A673 (cell line): Measurements from ENCODE around the gene TMEM107. TPM values are rescaled to one million over a fixed set of nuclear protein-coding genes. Genes with fewer than 3 reads are reported as not detected.

ENCODE experiments used
- BruUV-seq: library from RNA; stranded (reverse); fragments of 400-500 nt; replicated peaks from 2 replicates; lab custom pipeline; 2021; lab: Mats Ljungman, UMichigan
- CTCF ChIA-PET: fragments of 300-600 bp; sonication (Branson Sonifier 250); formaldehyde crosslinking; loops from one replicate; lab custom pipeline; 2022; ENCODE audit warnings: antibody characterized with exemption; lab: Charles Lee
- POLR2A ChIA-PET: fragments of 300-600 bp; sonication (Branson Sonifier 250); formaldehyde crosslinking; loops from one replicate; lab custom pipeline; 2022; ENCODE audit warnings: antibody characterized with exemption; ENCODE audit not compliant: low non-redundant PET; lab: Charles Lee
- DNase-seq: peaks from one replicate; pipeline ENCODE4 v3.0.0-alpha.2; 2015; ENCODE audit warnings: low spot score
- H3K27ac ChIP-seq: fragments of 200-600 bp; sonication (generic); 2 replicates; pipeline ENCODE4 v1.5.1; 2016; ENCODE audit warnings: mixed run types, low read depth, mild to moderate bottlenecking, mixed read lengths, antibody characterized with exemption, low read length; ENCODE audit not compliant: poor library complexity, severe bottlenecking
- H3K27me3 ChIP-seq: fragments of 200-600 bp; sonication (generic); replicated peaks from 2 replicates; pipeline ENCODE4 v1.6.1; 2017; ENCODE audit warnings: mixed run types, low read depth, mild to moderate bottlenecking, mixed read lengths, antibody characterized with exemption, low read length; ENCODE audit not compliant: insufficient read depth, poor library complexity
- H3K36me3 ChIP-seq: fragments of 200-600 bp; sonication (generic); 2 replicates; pipeline ENCODE4 v1.6.1; 2016; ENCODE audit warnings: mixed run types, mild to moderate bottlenecking, mixed read lengths, antibody characterized with exemption, low read length; ENCODE audit not compliant: insufficient read depth, poor library complexity, severe bottlenecking
- H3K4me1 ChIP-seq: fragments of 200-600 bp; sonication (generic); 2 replicates; pipeline ENCODE4 v1.6.1; 2017; ENCODE audit warnings: mixed run types, mild to moderate bottlenecking, mixed read lengths, antibody characterized with exemption, low read length; ENCODE audit not compliant: insufficient read depth, poor library complexity, severe bottlenecking
- H3K4me3 ChIP-seq: fragments of 200-600 bp; sonication (generic); 2 replicates; pipeline ENCODE4 v1.5.1; 2016; ENCODE audit warnings: low read depth, mixed run types, mild to moderate bottlenecking, mixed read lengths, low read length; ENCODE audit not compliant: poor library complexity, severe bottlenecking
- H3K9me3 ChIP-seq: fragments of 200-600 bp; sonication (generic); 2 replicates; pipeline ENCODE4 v1.6.1; 2016; ENCODE audit warnings: mixed run types, low read depth, mild to moderate bottlenecking, mixed read lengths, antibody characterized with exemption, low read length; ENCODE audit not compliant: poor library complexity, severe bottlenecking
- CTCF ChIP-seq: fragments of 300-800, 200-600 bp; sonication (generic); conservative IDR thresholded peaks from 2 replicates; pipeline ENCODE4 v1.5.1; 2017; ENCODE audit warnings: low read depth, mild to moderate bottlenecking, antibody characterized with exemption, low read length, moderate library complexity, mixed read lengths
- EZH2 ChIP-seq: fragments of 200-600 bp; sonication (generic); IDR thresholded peaks from 2 replicates; pipeline ENCODE4 v1.6.1; 2017; ENCODE audit warnings: borderline replicate concordance, low read depth, mild to moderate bottlenecking, mixed read lengths, antibody characterized with exemption, low read length; ENCODE audit not compliant: poor library complexity, severe bottlenecking
- intact Hi-C: fragments of 100-400 bp; cut with micrococcal nuclease; formaldehyde crosslinking; loops from one replicate; pipeline ENCODE4 v1.10.0; 2022; ENCODE audit not compliant: unreplicated experiment
- total RNA-seq: library from RNA; stranded (reverse); gene quantifications from 2 replicates; pipeline ENCODE4 v1.2.3, GENCODE V29; 2021

Gene TMEM107
- total RNA-seq, 1 experiment from 2014 or later: 19.4 TPM

GRCh38 chr17:8206536-8206935, 30.4 kb upstream of the TMEM107 start:
- POLR2A ChIA-PET: interaction anchor here (0.7 kb wide), 1 partner anchor 113 kb away, joined by 7 read pairs; no protein-coding TSS in a partner anchor

DNA sequence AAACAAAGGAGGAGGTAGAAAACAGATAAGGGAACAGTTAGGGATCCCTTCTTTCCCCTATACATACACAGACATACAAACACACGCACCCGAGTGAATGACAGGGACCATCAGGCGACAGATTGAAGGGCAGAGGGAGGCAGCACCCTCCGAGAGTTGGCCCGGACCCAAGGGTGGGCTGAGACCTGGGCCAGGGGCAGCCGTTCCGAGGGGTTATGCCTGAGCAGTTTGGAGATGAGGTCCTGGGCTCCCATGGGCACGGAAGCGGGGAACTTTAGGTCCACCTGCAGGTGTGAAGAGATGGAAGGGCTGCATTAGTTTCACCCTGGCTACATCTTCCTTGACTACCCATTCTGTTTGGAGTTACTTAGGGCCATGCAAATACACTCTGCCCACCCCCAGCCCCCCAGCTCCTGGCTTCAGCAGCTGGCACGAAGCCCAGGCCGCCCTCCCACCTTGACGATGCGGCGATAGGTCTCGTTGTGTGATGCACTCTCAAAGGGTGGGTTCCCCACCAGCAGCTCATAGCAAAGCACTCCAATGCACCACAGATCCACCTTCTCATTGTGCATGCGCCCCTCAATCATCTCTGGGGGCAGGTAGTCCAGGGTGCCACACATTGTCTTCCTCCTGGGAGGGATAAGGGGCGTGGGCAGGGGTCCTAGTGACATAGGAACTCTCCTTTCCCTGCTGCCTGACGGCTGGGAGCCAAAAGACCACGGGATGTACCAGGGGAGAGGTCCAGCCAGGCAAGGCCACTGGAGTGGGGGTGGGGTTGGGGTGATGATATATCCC, 28.8 kb upstream of the TMEM107 start:
- Histone ChIP-seq H3K27me3 (no peaks in the 10 kb centered on the region), H3K36me3 (peaks cover 48% of the 10 kb centered on the region), H3K9me3 (no peaks in the 10 kb centered on the region), H3K4me1 (peaks cover 11% of the 10 kb centered on the region), H3K4me3 (no peak overlapping the region), H3K27ac (no peak overlapping the region)
- DNase-seq: no peak
- no TSS peak for BruUV-seq
- ChIA-PET POLR2A (no interaction called here), CTCF (no interaction called here)
- intact Hi-C loops: no loop called here
- TF ChIP-seq CTCF: no peak
- no peak for TF ChIP-seq EZH2

More at GRCh38 chr17:8206536-8206935, 30.4 kb upstream of the TMEM107 start:
- intact Hi-C loops: no loop called here
- peaks cover 48% of the 10 kb centered on the region for H3K36me3 ChIP-seq
- H3K27me3 ChIP-seq: no peaks in the 10 kb centered on the region
- BruUV-seq: no TSS peak
- TF ChIP-seq EZH2: no peak
- TF ChIP-seq CTCF: no peak
- peaks cover 11% of the 10 kb centered on the region for H3K4me1 ChIP-seq
- CTCF ChIA-PET: no interaction called here
- no peaks in the 10 kb centered on the region for H3K9me3 ChIP-seq
- no peak overlapping the region for H3K4me3 ChIP-seq
- H3K27ac ChIP-seq: peak overlapping the region; percentile 4
- DNase-seq: no peak

DNA sequence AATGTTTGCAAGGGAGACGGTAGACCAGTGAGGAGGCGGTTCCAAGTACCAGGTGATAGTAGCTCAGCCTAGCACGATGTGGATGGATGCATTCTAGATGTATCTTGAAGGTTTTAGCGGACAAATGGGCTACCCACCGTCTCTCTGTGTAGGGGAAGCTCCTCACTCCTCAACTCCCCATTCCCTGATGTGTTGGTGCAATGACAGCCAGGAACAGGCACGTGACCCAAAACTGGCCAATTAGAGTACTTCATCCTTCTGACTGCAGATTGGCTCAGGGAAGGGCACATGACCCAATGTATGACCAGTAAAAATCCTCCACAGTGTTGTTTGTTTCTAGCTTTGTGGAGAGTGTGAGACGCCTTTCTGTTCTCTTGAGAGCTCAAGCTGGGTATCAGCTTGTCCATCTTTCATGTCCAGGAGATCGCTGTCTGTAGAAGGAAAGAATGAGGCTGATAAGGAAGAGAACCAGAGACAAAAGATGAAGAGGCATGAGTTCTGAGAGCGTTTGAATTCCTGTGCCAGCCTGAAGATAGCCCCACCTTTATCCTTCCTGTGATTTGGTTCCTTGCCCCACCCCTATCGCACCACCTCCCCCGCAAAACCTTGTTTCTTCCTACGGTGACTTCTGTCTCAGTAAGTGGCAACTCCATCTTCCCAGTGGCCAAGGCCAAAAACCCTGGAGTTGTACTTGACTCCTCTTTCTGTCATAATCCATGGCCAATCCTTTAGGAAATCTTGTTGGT, 16.1 kb upstream of the TMEM107 start:
- BruUV-seq: no TSS peak
- ChIA-PET CTCF (no interaction called here), POLR2A (interaction anchor here (0.6 to 1.2 kb wide), 4 partner anchors 9 to 248 kb away, joined by 3 to 6 read pairs (median 4); partner anchors contain the start of gene AURKB)
- Histone ChIP-seq H3K27me3 (no peaks in the 10 kb centered on the region), H3K27ac (peak overlapping the region; percentile 41), H3K4me3 (peak overlapping the region; percentile 34), H3K36me3 (no peaks in the 10 kb centered on the region), H3K4me1 (peaks cover 27% of the 10 kb centered on the region), H3K9me3 (no peaks in the 10 kb centered on the region)
- peak; percentile 96 for DNase-seq
- TF ChIP-seq EZH2 (no peak), CTCF (no peak)
- intact Hi-C loops: no loop called here
